GM23248 (cell line): ENCODE results near the gene ZNF184. TPM values are rescaled to one million over a fixed set of nuclear protein-coding genes. Genes with fewer than 3 reads are reported as not detected.
A peak's percentile ranks its signal among the peaks of the same experiment; 100 is the strongest.

Experiments
- DNase-seq: peaks from one replicate; pipeline ENCODE4 v3.0.0-alpha.2; 2015
- H2AFZ ChIP-seq: fragments of 200-600 bp; sonication (generic); 2 replicates; pipeline ENCODE4 v1.6.1; 2016; ENCODE audit warnings: antibody characterized with exemption
- H3F3A ChIP-seq: fragments of 200-600 bp; sonication (generic); 2 replicates; pipeline ENCODE4 v1.6.1; 2016; ENCODE audit warnings: mild to moderate bottlenecking, antibody characterized with exemption, mixed run types; ENCODE audit not compliant: insufficient read depth
- H3K27ac ChIP-seq: fragments of 200-600 bp; sonication (generic); 2 replicates; pipeline ENCODE4 v1.5.1; 2016; ENCODE audit warnings: mild to moderate bottlenecking
- H3K27me3 ChIP-seq: fragments of 200-600 bp; sonication (generic); replicated peaks from 2 replicates; pipeline ENCODE4 v1.6.1; 2016; ENCODE audit warnings: mild to moderate bottlenecking; ENCODE audit not compliant: insufficient read depth
- H3K36me3 ChIP-seq: fragments of 200-600 bp; sonication (generic); 2 replicates; pipeline ENCODE4 v1.6.1; 2016; ENCODE audit warnings: low read depth, mild to moderate bottlenecking
- H3K4me1 ChIP-seq: fragments of 200-600 bp; sonication (generic); 2 replicates; pipeline ENCODE4 v1.6.1; 2016; ENCODE audit warnings: mild to moderate bottlenecking; ENCODE audit not compliant: insufficient read depth
- H3K4me2 ChIP-seq: fragments of 200-600 bp; sonication (generic); one replicate; pipeline ENCODE4 v1.6.1; 2016; ENCODE audit warnings: mild to moderate bottlenecking; ENCODE audit not compliant: unreplicated experiment
- H3K4me3 ChIP-seq: fragments of 200-600 bp; sonication (generic); 2 replicates; pipeline ENCODE4 v1.5.1; 2016; ENCODE audit warnings: mild to moderate bottlenecking
- H3K79me2 ChIP-seq: fragments of 200-600 bp; sonication (generic); 2 replicates; pipeline ENCODE4 v1.6.1; 2016; ENCODE audit warnings: mild to moderate bottlenecking; ENCODE audit not compliant: insufficient read depth
- H3K9ac ChIP-seq: fragments of 200-600 bp; sonication (generic); 2 replicates; pipeline ENCODE4 v1.6.1; 2016; ENCODE audit warnings: mild to moderate bottlenecking
- H3K9me2 ChIP-seq: fragments of 200-600 bp; sonication (generic); 2 replicates; pipeline ENCODE4 v1.6.1; 2016; ENCODE audit warnings: mixed run types, mild to moderate bottlenecking, moderate library complexity; ENCODE audit not compliant: insufficient read depth
- H3K9me3 ChIP-seq: fragments of 200-600 bp; sonication (generic); one replicate; pipeline ENCODE4 v1.6.1; 2017; ENCODE audit warnings: low read depth
- H4K20me1 ChIP-seq: fragments of 200-600 bp; sonication (generic); 2 replicates; pipeline ENCODE4 v1.6.0; 2016; ENCODE audit not compliant: insufficient read depth
- EZH2 ChIP-seq: fragments of 200-600 bp; sonication (generic); IDR thresholded peaks from 2 replicates; pipeline ENCODE4 v1.6.1; 2018; ENCODE audit warnings: antibody characterized with exemption, mild to moderate bottlenecking; ENCODE audit not compliant: insufficient read depth, poor library complexity, severe bottlenecking
- EZH2phosphoT487 ChIP-seq: fragments of 200-600 bp; sonication (generic); IDR thresholded peaks from 2 replicates; pipeline ENCODE4 v1.6.1; 2018; ENCODE audit warnings: antibody characterized with exemption, moderate library complexity, mild to moderate bottlenecking, low read depth; ENCODE audit not compliant: insufficient read depth
- WGBS, 2 experiments: methylation state at CpG; one replicate each; pipeline ENCODE4 v1.1.6; 2015 to 2017; ENCODE audit warnings: low lambda C conversion rate in 2 of 2, low coverage in 1 of 2; ENCODE audit errors: missing lambda C conversion rate in 2 of 2; 5-methylcytosine and 5-hydroxymethylcytosine counted together
- in situ Hi-C: fragments of 300-500 bp; cut with MboI; formaldehyde crosslinking; loops from 2 replicates; pipeline ENCODE4 v1.15.0; 2020
- polyA plus RNA-seq: library from polyadenylated mRNA; unstranded; fragments of >200 nt; fragmentation: Nextera tagmentation; extraction: Ambion mirVana; gene quantifications from 2 replicates; pipeline ENCODE4 v1.2.1, GENCODE V29; 2016
- total RNA-seq: library from RNA; depleted of rRNA; stranded (reverse); fragments of >200 nt; shearing (Covaris generic); gene quantifications from 2 replicates; pipeline ENCODE4 v1.2.3, GENCODE V29; 2014

The ZNF184 gene
- total and polyA plus RNA-seq, 2 experiments from 2014 or later: 3.2 to 3.8 TPM

GRCh38 chr6:27472182-27472616 lies 706 bp downstream of the ZNF184 start:
- H3K4me2 ChIP-seq: peak overlapping the region; percentile 96
- peaks cover 8% of the 10 kb centered on the region; the same call in 1 of the 2 replicates for H3F3A ChIP-seq
- WGBS, 2 experiments: 0 to 1% methylated on average over 13 of the region's 13 CpGs
- H4K20me1 ChIP-seq: no peaks in the 10 kb centered on the region
- no peaks in the 10 kb centered on the region for H3K9me3 ChIP-seq
- H3K79me2 ChIP-seq: peaks cover 14% of the 10 kb centered on the region; the same call in 1 of the 2 replicates
- TF ChIP-seq EZH2phosphoT487: no peak
- TF ChIP-seq EZH2: no peak
- no peaks in the 10 kb centered on the region for H3K27me3 ChIP-seq
- in situ Hi-C loops: no loop called here
- peak overlapping the region; percentile 94 for H2AFZ ChIP-seq
- H3K4me3 ChIP-seq: peak overlapping the region; percentile 98
- peak; percentile 80 for DNase-seq
- peak overlapping the region; percentile 83 for H3K9ac ChIP-seq
- no peaks in the 10 kb centered on the region for H3K9me2 ChIP-seq
- peak overlapping the region; percentile 75 for H3K27ac ChIP-seq
- peaks cover 14% of the 10 kb centered on the region; the same call in 1 of the 2 replicates for H3K4me1 ChIP-seq
- H3K36me3 ChIP-seq: 0 out of 2 replicates have a peak, but pooled peaks cover 8% of the 10 kb centered on the region

DNA sequence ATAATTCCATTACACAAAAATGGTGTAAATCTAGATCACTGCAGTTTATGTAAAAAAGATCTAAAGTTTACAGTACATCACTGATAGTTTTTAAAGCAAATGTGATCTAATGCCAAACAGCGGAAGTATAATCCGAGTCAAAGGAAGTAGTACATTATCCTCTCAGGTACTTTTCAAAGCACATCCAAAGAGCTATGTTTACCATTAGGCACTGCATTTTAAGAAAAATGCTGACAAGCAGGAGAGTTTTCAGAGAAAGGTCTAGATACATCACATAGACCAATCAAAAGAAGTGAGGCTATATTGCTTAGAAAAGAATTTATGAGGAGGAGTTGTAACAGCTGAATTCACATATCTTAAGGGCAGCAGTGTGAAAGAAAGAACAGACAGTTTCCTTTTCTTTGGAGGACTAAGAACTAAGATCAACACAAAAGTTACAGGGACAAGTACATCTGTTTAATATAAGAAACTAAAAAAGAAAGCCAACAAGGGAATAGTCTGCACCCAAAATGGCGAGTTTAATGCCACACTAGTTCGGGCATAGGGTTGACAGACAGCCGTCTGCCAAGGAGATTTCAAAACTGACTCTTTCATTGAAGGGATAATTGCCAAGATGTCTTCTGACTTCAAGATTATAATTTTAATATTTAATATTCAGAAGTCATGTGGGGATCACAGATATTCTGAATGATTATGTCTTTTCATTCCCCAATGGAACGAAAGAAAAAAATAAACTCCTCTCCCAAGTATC lies 1.4 kb downstream of the ZNF184 start:
- peak; percentile 27 for DNase-seq
- no peak for TF ChIP-seq EZH2
- no peak for TF ChIP-seq EZH2phosphoT487
- Histone ChIP-seq H4K20me1 (no peaks in the 10 kb centered on the region), H3K9me3 (no peaks in the 10 kb centered on the region), H3F3A (peaks cover 8% of the 10 kb centered on the region; the same call in 1 of the 2 replicates), H3K4me1 (peaks cover 14% of the 10 kb centered on the region; the same call in 1 of the 2 replicates), H2AFZ (peak overlapping the region; percentile 94), H3K4me2 (peak overlapping the region; percentile 96), H3K79me2 (peaks cover 14% of the 10 kb centered on the region; the same call in 1 of the 2 replicates), H3K27ac (peak overlapping the region; percentile 75), H3K4me3 (peak overlapping the region; percentile 98), H3K9ac (peak overlapping the region; percentile 83), H3K36me3 (0 out of 2 replicates have a peak, but pooled peaks cover 12% of the 10 kb centered on the region), H3K9me2 (no peaks in the 10 kb centered on the region), H3K27me3 (no peaks in the 10 kb centered on the region)
- in situ Hi-C loops: no loop called here
- 9 to 14% methylated on average over 6 of the region's 6 CpGs for WGBS, 2 experiments

GRCh38 chr6:27470023-27470422 lies 2.9 kb downstream of the ZNF184 start:
- DNase-seq: no peak
- H3K27ac ChIP-seq: no peak overlapping the region
- no peak overlapping the region for H2AFZ ChIP-seq
- H3K4me2 ChIP-seq: no peak overlapping the region
- peaks cover 14% of the 10 kb centered on the region; the same call in 1 of the 2 replicates for H3K4me1 ChIP-seq
- H4K20me1 ChIP-seq: no peaks in the 10 kb centered on the region
- H3K9me2 ChIP-seq: no peaks in the 10 kb centered on the region
- H3K4me3 ChIP-seq: no peak overlapping the region
- no peak overlapping the region for H3K9ac ChIP-seq
- no peaks in the 10 kb centered on the region for H3K27me3 ChIP-seq
- 94 to 95% methylated on average over 2 of the region's 2 CpGs for WGBS, 2 experiments
- H3F3A ChIP-seq: peaks cover 8% of the 10 kb centered on the region; the same call in 1 of the 2 replicates
- H3K9me3 ChIP-seq: no peaks in the 10 kb centered on the region
- in situ Hi-C loops: no loop called here
- TF ChIP-seq EZH2 (no peak), EZH2phosphoT487 (no peak)
- peaks cover 14% of the 10 kb centered on the region; the same call in 1 of the 2 replicates for H3K79me2 ChIP-seq
- 0 out of 2 replicates have a peak, but pooled peaks cover 12% of the 10 kb centered on the region for H3K36me3 ChIP-seq

DNA sequence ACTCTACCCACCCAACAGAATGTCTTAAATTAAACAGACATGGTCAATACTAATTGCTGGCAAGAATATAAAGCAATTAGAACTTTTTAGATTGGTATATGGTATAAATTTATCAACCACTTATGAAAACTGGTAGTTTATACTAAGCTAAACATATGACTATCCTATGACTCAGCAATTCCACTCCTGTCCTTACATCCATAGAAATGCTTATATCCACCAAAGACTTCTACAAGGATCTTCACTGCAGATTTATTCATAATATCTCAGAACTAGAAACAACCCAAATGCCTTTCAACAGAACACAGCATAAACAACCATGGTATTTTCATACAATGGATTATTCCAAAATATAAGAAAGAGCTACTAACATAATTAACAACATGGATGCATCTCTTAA lies 4.6 kb downstream of the ZNF184 start:
- Histone ChIP-seq H3K27me3 (no peaks in the 10 kb centered on the region), H3K4me2 (peak overlapping the region; percentile 7), H3K9me2 (no peaks in the 10 kb centered on the region), H3K9me3 (no peaks in the 10 kb centered on the region), H3K27ac (no peak overlapping the region), H4K20me1 (no peaks in the 10 kb centered on the region), H3K4me1 (peaks cover 14% of the 10 kb centered on the region; the same call in 1 of the 2 replicates), H3K79me2 (peaks cover 17% of the 10 kb centered on the region; the same call in 1 of the 2 replicates), H3F3A (peaks cover 8% of the 10 kb centered on the region; the same call in 1 of the 2 replicates), H3K9ac (no peak overlapping the region), H3K4me3 (no peak overlapping the region), H2AFZ (no peak overlapping the region), H3K36me3 (0 out of 2 replicates have a peak, but pooled peaks cover 16% of the 10 kb centered on the region)
- TF ChIP-seq EZH2phosphoT487 (no peak), EZH2 (no peak)
- in situ Hi-C loops: no loop called here
- DNase-seq: peak; percentile 30
